ENCODE measurements around the gene ZC3H13.

The ZC3H13 gene

GRCh38 chr13:46101484-46102254, 49.1 kb upstream of the ZC3H13 start:
- Histone ChIP-seq H3K27me3 (ENCODE audit: low read length) (no peaks in the 10 kb centered on the region), H2AFZ (ENCODE audit: low read depth, low read length, severe bottlenecking) (no peak overlapping the region), H3K9ac (ENCODE audit: low read length) (no peak overlapping the region), H4K20me1 (ENCODE audit: low read depth, low read length) (no peaks in the 10 kb centered on the region), H3K27ac (ENCODE audit: low read depth, low read length) (no peak overlapping the region), H3K79me2 (ENCODE audit: insufficient read depth, low read length) (no peaks in the 10 kb centered on the region), H3K36me3 (ENCODE audit: low read length) (no peaks in the 10 kb centered on the region), H3F3A (ENCODE audit: insufficient read depth) (no peaks in the 10 kb centered on the region), H3K9me3 (ENCODE audit: insufficient read depth, low read length) (no peaks in the 10 kb centered on the region), H3K9me2 (replicated peaks; ENCODE audit: insufficient read depth, low read length) (no peaks in the 10 kb centered on the region), H3K4me3 (ENCODE audit: insufficient read depth, low read length, poor library complexity, severe bottlenecking) (no peak overlapping the region), H3K4me2 (ENCODE audit: low read depth, low read length, poor library complexity, severe bottlenecking) (no peak overlapping the region)
- TF ChIP-seq EZH2phosphoT487 (conservative IDR thresholded peaks at IDR 0.05; ENCODE audit: low read length), result no peak
- no peak for TF ChIP-seq CTCF (IDR thresholded peaks at IDR 0.05; ENCODE audit: insufficient read depth, low read length, poor library complexity, severe bottlenecking)

- Histone ChIP-seq H3K9me3 (ENCODE audit: insufficient read depth, low read length) (no peaks in the 10 kb centered on the region), H3K36me3 (ENCODE audit: low read length) (no peaks in the 10 kb centered on the region), H3K27me3 (ENCODE audit: low read length) (no peaks in the 10 kb centered on the region), H3F3A (ENCODE audit: insufficient read depth) (no peaks in the 10 kb centered on the region), H3K4me2 (ENCODE audit: low read depth, low read length, poor library complexity, severe bottlenecking) (no peak overlapping the region), H3K79me2 (ENCODE audit: insufficient read depth, low read length) (no peaks in the 10 kb centered on the region), H3K9me2 (replicated peaks; ENCODE audit: insufficient read depth, low read length) (no peaks in the 10 kb centered on the region), H3K4me3 (ENCODE audit: insufficient read depth, low read length, poor library complexity, severe bottlenecking) (no peak overlapping the region), H3K27ac (ENCODE audit: low read depth, low read length) (no peak overlapping the region), H2AFZ (ENCODE audit: low read depth, low read length, severe bottlenecking) (no peak overlapping the region), H3K9ac (ENCODE audit: low read length) (no peak overlapping the region), H4K20me1 (ENCODE audit: low read depth, low read length) (no peaks in the 10 kb centered on the region)
- TF ChIP-seq EZH2phosphoT487 (conservative IDR thresholded peaks at IDR 0.05; ENCODE audit: low read length), result no peak
- TF ChIP-seq CTCF (IDR thresholded peaks at IDR 0.05; ENCODE audit: insufficient read depth, low read length, poor library complexity, severe bottlenecking), result no peak
Measured at GRCh38 chr13:46101002-46101401, 48.5 kb upstream of the ZC3H13 start.

- no peaks in the 10 kb centered on the region for H3K79me2 ChIP-seq (ENCODE audit: insufficient read depth, low read length)
- H3K4me3 ChIP-seq (ENCODE audit: insufficient read depth, low read length, poor library complexity, severe bottlenecking), result no peak overlapping the region
- H3K9ac ChIP-seq (ENCODE audit: low read length), result no peak overlapping the region
- no peaks in the 10 kb centered on the region for H3F3A ChIP-seq (ENCODE audit: insufficient read depth)
- H2AFZ ChIP-seq (ENCODE audit: low read depth, low read length, severe bottlenecking), result no peak overlapping the region
- H3K4me2 ChIP-seq (ENCODE audit: low read depth, low read length, poor library complexity, severe bottlenecking), result no peak overlapping the region
- no peaks in the 10 kb centered on the region for H3K9me2 ChIP-seq (replicated peaks; ENCODE audit: insufficient read depth, low read length)
- TF ChIP-seq EZH2phosphoT487 (conservative IDR thresholded peaks at IDR 0.05; ENCODE audit: low read length) (no peak), CTCF (IDR thresholded peaks at IDR 0.05; ENCODE audit: insufficient read depth, low read length, poor library complexity, severe bottlenecking) (no peak)
- H3K27ac ChIP-seq (ENCODE audit: low read depth, low read length), result no peak overlapping the region
- no peaks in the 10 kb centered on the region for H4K20me1 ChIP-seq (ENCODE audit: low read depth, low read length)
- no peaks in the 10 kb centered on the region for H3K27me3 ChIP-seq (ENCODE audit: low read length)
- no peaks in the 10 kb centered on the region for H3K9me3 ChIP-seq (ENCODE audit: insufficient read depth, low read length)
- H3K36me3 ChIP-seq (ENCODE audit: low read length), result no peaks in the 10 kb centered on the region
Measured at GRCh38 chr13:46100191-46100815, 47.8 kb upstream of the ZC3H13 start.

All from SU-DHL-6 (cell line).